SU-DHL-6 (cell line): ENCODE data around the gene CDKL1.

Source experiments
- CTCF ChIP-seq: fragments of 200-600 bp; sonication (generic); IDR thresholded peaks from one replicate; pipeline ENCODE4 v1.5.1; 2017; ENCODE audit warnings: antibody characterized with exemption, mild to moderate bottlenecking, low read length, moderate library complexity; ENCODE audit not compliant: insufficient read depth, poor library complexity, severe bottlenecking
- EZH2phosphoT487 ChIP-seq: fragments of 200-600 bp; sonication (generic), shearing (Covaris generic); conservative IDR thresholded peaks from 2 replicates; pipeline ENCODE4 v1.6.1; 2018; ENCODE audit warnings: mild to moderate bottlenecking, antibody characterized with exemption, low read length, moderate library complexity, mixed read lengths

DNA sequence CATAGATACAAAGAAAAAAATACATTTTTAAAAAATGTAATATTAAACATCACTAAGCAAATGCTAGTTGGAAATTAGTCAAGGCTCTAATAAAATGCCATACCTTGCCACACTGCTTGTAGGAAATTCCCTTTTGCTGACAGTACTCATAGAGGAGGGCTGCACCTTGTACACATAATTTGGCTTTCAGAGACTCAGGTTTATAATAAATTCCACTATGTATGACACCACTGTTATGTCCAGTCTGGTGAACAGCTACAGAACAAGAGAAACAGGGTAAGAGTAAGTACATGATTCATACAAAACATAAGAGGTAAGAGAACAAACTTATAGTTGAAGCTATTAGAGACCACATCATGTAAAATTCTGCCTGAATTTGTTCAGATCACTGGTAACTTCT, 94.8 kb downstream of the CDKL1 start:
- TF ChIP-seq CTCF (no peak), EZH2phosphoT487 (no peak)
